SU-DHL-6 (cell line): ENCODE data around the gene GSG1.

ENCODE experiments used
- H2AFZ ChIP-seq: fragments of 200-600 bp; sonication (generic); 2 replicates; pipeline ENCODE4 v1.6.1; 2014; ENCODE audit warnings: low read depth, mild to moderate bottlenecking, moderate library complexity, mixed read lengths, antibody characterized with exemption, low read length; ENCODE audit not compliant: severe bottlenecking
- H3F3A ChIP-seq: fragments of 200-600 bp; shearing (Covaris generic); 2 replicates; pipeline ENCODE4 v1.6.0; 2016; ENCODE audit warnings: antibody characterized with exemption, mild to moderate bottlenecking; ENCODE audit not compliant: insufficient read depth
- H3K27ac ChIP-seq: fragments of 200-600 bp; sonication (generic); 2 replicates; pipeline ENCODE4 v1.5.1; 2016; ENCODE audit warnings: low read depth, mild to moderate bottlenecking, low read length, moderate library complexity, mixed read lengths
- H3K27me3 ChIP-seq: fragments of 200-600 bp; sonication (generic), shearing (Covaris generic); 2 replicates; pipeline ENCODE4 v1.6.0; 2014; ENCODE audit warnings: mild to moderate bottlenecking, low read length
- H3K36me3 ChIP-seq: fragments of 200-600 bp; sonication (generic); 2 replicates; pipeline ENCODE4 v1.6.1; 2014; ENCODE audit warnings: mild to moderate bottlenecking, low read length, mixed read lengths
- H3K4me2 ChIP-seq: fragments of 300-600, 200-600 bp; shearing (Covaris generic), sonication (generic); 2 replicates; pipeline ENCODE4 v1.6.0; 2014; ENCODE audit warnings: low read length, low read depth, mild to moderate bottlenecking; ENCODE audit not compliant: poor library complexity, severe bottlenecking
- H3K4me3 ChIP-seq: fragments of 200-600 bp; sonication (generic); 2 replicates; pipeline ENCODE4 v1.5.1; 2014; ENCODE audit warnings: antibody characterized with exemption, low read length, mild to moderate bottlenecking, mixed read lengths; ENCODE audit not compliant: insufficient read depth, poor library complexity, severe bottlenecking
- H3K79me2 ChIP-seq: fragments of 200-600 bp; sonication (generic); 2 replicates; pipeline ENCODE4 v1.6.1; 2014; ENCODE audit warnings: mild to moderate bottlenecking, low read length, moderate library complexity; ENCODE audit not compliant: insufficient read depth
- H3K9ac ChIP-seq: fragments of 200-600 bp; sonication (generic); 2 replicates; pipeline ENCODE4 v1.7.0; 2014; ENCODE audit warnings: mild to moderate bottlenecking, low read length
- H3K9me2 ChIP-seq: fragments of 200-600 bp; sonication (generic); replicated peaks from 2 replicates; pipeline ENCODE4 v1.6.1; 2014; ENCODE audit warnings: low read length; ENCODE audit not compliant: insufficient read depth
- H3K9me3 ChIP-seq: fragments of 200-600 bp; sonication (generic); 2 replicates; pipeline ENCODE4 v1.6.1; 2014; ENCODE audit warnings: low read length, mixed read lengths; ENCODE audit not compliant: insufficient read depth
- H4K20me1 ChIP-seq: fragments of 200-600 bp; sonication (generic); 2 replicates; pipeline ENCODE4 v1.6.1; 2014; ENCODE audit warnings: low read depth, mild to moderate bottlenecking, antibody characterized with exemption, low read length, moderate library complexity, mixed read lengths
- CTCF ChIP-seq: fragments of 200-600 bp; sonication (generic); IDR thresholded peaks from one replicate; pipeline ENCODE4 v1.5.1; 2017; ENCODE audit warnings: antibody characterized with exemption, mild to moderate bottlenecking, low read length, moderate library complexity; ENCODE audit not compliant: insufficient read depth, poor library complexity, severe bottlenecking
- EZH2phosphoT487 ChIP-seq: fragments of 200-600 bp; sonication (generic), shearing (Covaris generic); conservative IDR thresholded peaks from 2 replicates; pipeline ENCODE4 v1.6.1; 2018; ENCODE audit warnings: mild to moderate bottlenecking, antibody characterized with exemption, low read length, moderate library complexity, mixed read lengths

GSG1 gene

GRCh38 chr12:13103391-13104033, at the start of gene GSG1:
TSS of gene GSG1 (minus strand) at chr12:13103667. CDS start at chr12:13103512, 155 bp downstream.
- no peaks in the 10 kb centered on the region for H4K20me1 ChIP-seq
- no peak within 1 kb of the TSS for H2AFZ ChIP-seq
- no peak within 1 kb of the TSS for H3K4me3 ChIP-seq
- no peak within 1 kb of the TSS for H3K9ac ChIP-seq
- H3K79me2 ChIP-seq, result no peaks in the 10 kb centered on the region
- H3K9me3 ChIP-seq, result no peaks in the 10 kb centered on the region
- no peak within 1 kb of the TSS for H3K27ac ChIP-seq
- no peaks in the 10 kb centered on the region for H3F3A ChIP-seq
- H3K27me3 ChIP-seq, result no peaks in the 10 kb centered on the region
- no peaks in the 10 kb centered on the region for H3K36me3 ChIP-seq
- TF ChIP-seq EZH2phosphoT487 (no peak), CTCF (no peak)
- no peak within 1 kb of the TSS for H3K4me2 ChIP-seq
- no peaks in the 10 kb centered on the region for H3K9me2 ChIP-seq

- no peak overlapping the region for H3K9ac ChIP-seq
- no peaks in the 10 kb centered on the region for H3K36me3 ChIP-seq
- no peaks in the 10 kb centered on the region for H3K9me2 ChIP-seq
- no peaks in the 10 kb centered on the region for H3F3A ChIP-seq
- no peaks in the 10 kb centered on the region for H3K27me3 ChIP-seq
- no peaks in the 10 kb centered on the region for H3K79me2 ChIP-seq
- no peaks in the 10 kb centered on the region for H4K20me1 ChIP-seq
- no peak overlapping the region for H3K4me3 ChIP-seq
- TF ChIP-seq EZH2phosphoT487 (no peak), CTCF (no peak)
- no peak overlapping the region for H2AFZ ChIP-seq
- H3K9me3 ChIP-seq, result no peaks in the 10 kb centered on the region
- no peak overlapping the region for H3K4me2 ChIP-seq
- no peak overlapping the region for H3K27ac ChIP-seq
These were observed 49.7 kb upstream of the GSG1 start for GRCh38 chr12:13153180-13153579.

DNA sequence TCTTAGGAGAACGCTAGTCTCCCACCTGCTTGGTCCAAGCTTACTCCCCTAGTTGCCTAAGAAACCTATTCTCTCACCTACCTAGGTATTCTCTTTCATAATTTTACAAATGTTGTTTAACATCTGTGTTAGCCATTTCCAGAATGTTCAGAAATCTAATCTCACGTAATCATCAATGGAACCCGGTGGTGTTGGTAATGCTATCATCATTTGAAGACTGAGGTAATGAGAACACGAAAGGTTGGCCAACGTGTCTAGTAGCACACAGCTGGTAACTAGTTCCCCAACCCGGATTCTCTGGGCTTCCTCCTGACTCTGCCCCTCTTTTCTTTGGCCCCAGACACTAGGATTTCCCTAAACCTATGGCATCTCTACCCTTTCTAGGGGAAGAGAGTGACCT, 49.3 kb upstream of the GSG1 start:
- H4K20me1 ChIP-seq, result no peaks in the 10 kb centered on the region
- H3F3A ChIP-seq, result no peaks in the 10 kb centered on the region
- H3K27me3 ChIP-seq, result no peaks in the 10 kb centered on the region
- H3K9me2 ChIP-seq, result no peaks in the 10 kb centered on the region
- no peak overlapping the region for H3K4me2 ChIP-seq
- H3K4me3 ChIP-seq, result no peak overlapping the region
- H3K36me3 ChIP-seq, result no peaks in the 10 kb centered on the region
- no peaks in the 10 kb centered on the region for H3K79me2 ChIP-seq
- H3K9ac ChIP-seq, result no peak overlapping the region
- no peaks in the 10 kb centered on the region for H3K9me3 ChIP-seq
- TF ChIP-seq EZH2phosphoT487 (no peak), CTCF (no peak)
- no peak overlapping the region for H2AFZ ChIP-seq
- no peak overlapping the region for H3K27ac ChIP-seq
